Activated CD8-positive, alpha-beta T cell treated with anti-CD3 and anti-CD28 coated beads for 36 hours (primary cell): ENCODE measurements around the gene SELENOV. TPM values are rescaled to one million over a fixed set of nuclear protein-coding genes. Genes with fewer than 3 reads are reported as not detected.

Experiments
- ATAC-seq: fragments of 200-7000 bp; cut with Tn5 transposase; one replicate; pipeline ENCODE4 v1.10.0; 2021; ENCODE audit warnings: mild to moderate bottlenecking, moderate library complexity
- CTCF ChIA-PET: fragments of 350-600 bp; sonication (Branson Sonifier 250); formaldehyde crosslinking; loops from one replicate; lab custom pipeline; 2021; ENCODE audit warnings: antibody characterized with exemption; lab: Charles Lee
- POLR2A ChIA-PET: fragments of 350-600 bp; sonication (Branson Sonifier 250); formaldehyde crosslinking; loops from one replicate; lab custom pipeline; 2021; ENCODE audit warnings: antibody characterized with exemption; lab: Charles Lee
- DNase-seq: peaks from one replicate; pipeline ENCODE4 v3.0.0-alpha.2; 2020
- H3K27ac Mint-ChIP-seq: one replicate; pipeline ENCODE4 v1.8.0; 2021; ENCODE audit warnings: mild to moderate bottlenecking, mixed read lengths
- H3K27me3 Mint-ChIP-seq: one replicate; pipeline ENCODE4 v1.8.0; 2021; ENCODE audit warnings: mixed read lengths
- H3K36me3 Mint-ChIP-seq: one replicate; pipeline ENCODE4 v1.8.0; 2021; ENCODE audit warnings: low read depth, mixed read lengths
- H3K4me1 Mint-ChIP-seq: one replicate; pipeline ENCODE4 v1.8.0; 2021; ENCODE audit warnings: low read depth, mixed read lengths
- H3K4me3 Mint-ChIP-seq: one replicate; pipeline ENCODE4 v1.8.0; 2021; ENCODE audit warnings: mild to moderate bottlenecking, moderate library complexity, mixed read lengths
- H3K9me3 Mint-ChIP-seq: one replicate; pipeline ENCODE4 v1.8.0; 2021; ENCODE audit warnings: mixed read lengths
- intact Hi-C: fragments of 100-400 bp; cut with micrococcal nuclease; formaldehyde crosslinking; loops from one replicate; pipeline ENCODE4 v1.10.0; 2022
- total RNA-seq, 2 experiments: library from RNA; stranded (reverse); gene quantifications; one replicate each; pipeline ENCODE4 v1.2.3, GENCODE V29; 2021
- TF ChIP-seq, protein P1 (sequence below): fragments of 200-600 bp; IDR thresholded peaks from one replicate; pipeline ENCODE4 v1.8.0; 2022; ENCODE audit warnings: antibody characterized with exemption, mild to moderate bottlenecking

Gene SELENOV
- total RNA-seq, 2 experiments from 2014 or later: not detected

DNA sequence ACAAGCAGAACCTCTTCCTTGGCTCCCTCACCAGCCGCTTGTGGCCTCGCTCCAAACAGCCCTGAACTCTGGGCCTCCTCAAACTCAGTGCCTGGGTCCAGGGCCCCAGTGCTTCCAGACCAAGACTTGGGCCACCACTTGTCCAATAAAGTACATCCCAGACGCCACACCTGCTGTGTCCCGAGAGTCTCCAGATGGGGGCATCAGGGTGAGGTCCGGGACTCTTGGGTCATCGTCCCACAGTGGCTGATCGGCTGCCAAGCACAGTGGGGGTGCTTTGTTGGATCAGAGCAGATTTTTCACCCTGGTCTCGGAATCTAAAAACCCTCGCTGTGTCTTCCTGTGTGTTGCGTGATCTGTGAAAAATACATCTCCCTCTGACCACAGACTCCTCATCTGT is 25.2 kb upstream of the SELENOV start:
- CTCF ChIA-PET: interaction anchor here (0.7 to 1.2 kb wide), 2 partner anchors 50 to 71 kb away, joined by 3 read pairs; no protein-coding TSS in a partner anchor
- peaks cover 27% of the 10 kb centered on the region for H3K36me3 Mint-ChIP-seq
- no peaks in the 10 kb centered on the region for H3K4me1 Mint-ChIP-seq
- DNase-seq (no peak), ATAC-seq (no peak)
- H3K4me3 Mint-ChIP-seq: no peak overlapping the region
- TF ChIP-seq, protein P1, sequence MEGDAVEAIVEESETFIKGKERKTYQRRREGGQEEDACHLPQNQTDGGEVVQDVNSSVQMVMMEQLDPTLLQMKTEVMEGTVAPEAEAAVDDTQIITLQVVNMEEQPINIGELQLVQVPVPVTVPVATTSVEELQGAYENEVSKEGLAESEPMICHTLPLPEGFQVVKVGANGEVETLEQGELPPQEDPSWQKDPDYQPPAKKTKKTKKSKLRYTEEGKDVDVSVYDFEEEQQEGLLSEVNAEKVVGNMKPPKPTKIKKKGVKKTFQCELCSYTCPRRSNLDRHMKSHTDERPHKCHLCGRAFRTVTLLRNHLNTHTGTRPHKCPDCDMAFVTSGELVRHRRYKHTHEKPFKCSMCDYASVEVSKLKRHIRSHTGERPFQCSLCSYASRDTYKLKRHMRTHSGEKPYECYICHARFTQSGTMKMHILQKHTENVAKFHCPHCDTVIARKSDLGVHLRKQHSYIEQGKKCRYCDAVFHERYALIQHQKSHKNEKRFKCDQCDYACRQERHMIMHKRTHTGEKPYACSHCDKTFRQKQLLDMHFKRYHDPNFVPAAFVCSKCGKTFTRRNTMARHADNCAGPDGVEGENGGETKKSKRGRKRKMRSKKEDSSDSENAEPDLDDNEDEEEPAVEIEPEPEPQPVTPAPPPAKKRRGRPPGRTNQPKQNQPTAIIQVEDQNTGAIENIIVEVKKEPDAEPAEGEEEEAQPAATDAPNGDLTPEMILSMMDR: no peak
- H3K27ac Mint-ChIP-seq: no peak overlapping the region
- H3K9me3 Mint-ChIP-seq: no peaks in the 10 kb centered on the region
- intact Hi-C loops: no loop called here
- POLR2A ChIA-PET: interaction anchor here (0.6 to 1.7 kb wide), 4 partner anchors 8 to 43 kb away, joined by 3 to 6 read pairs (median 4); no protein-coding TSS in a partner anchor
- no peaks in the 10 kb centered on the region for H3K27me3 Mint-ChIP-seq

DNA sequence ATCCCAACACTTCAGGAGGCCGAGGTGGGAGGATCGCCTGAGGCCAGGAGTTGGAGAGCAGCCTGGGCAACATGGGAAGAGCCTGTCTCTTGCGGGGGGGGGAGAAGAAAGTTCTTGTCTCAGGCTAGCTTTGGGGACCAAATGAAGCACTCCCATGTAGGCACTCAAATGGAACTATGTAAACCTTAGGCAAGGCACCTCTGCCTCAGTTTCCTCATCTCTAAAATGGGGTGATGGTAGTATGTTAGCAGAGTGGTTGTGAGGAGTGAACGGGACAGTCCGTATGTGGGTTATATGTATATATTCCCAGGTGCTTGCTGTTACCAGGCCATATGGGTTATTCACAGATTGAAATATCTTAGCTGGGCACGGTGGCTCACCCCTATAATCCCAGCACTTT is 22.7 kb upstream of the SELENOV start:
- no peaks in the 10 kb centered on the region for H3K4me1 Mint-ChIP-seq
- H3K27me3 Mint-ChIP-seq: peaks cover 5% of the 10 kb centered on the region
- no peak overlapping the region for H3K27ac Mint-ChIP-seq
- H3K9me3 Mint-ChIP-seq: no peaks in the 10 kb centered on the region
- intact Hi-C loops: no loop called here
- H3K36me3 Mint-ChIP-seq: peaks cover 18% of the 10 kb centered on the region
- ATAC-seq: no peak
- no peak for DNase-seq
- TF ChIP-seq, protein P1: no peak
- ChIA-PET CTCF (interaction anchor here (0.7 to 1.6 kb wide), 2 partner anchors 18 to 47 kb away, joined by 3 to 6 read pairs; partner anchors contain the start of gene EID2), POLR2A (interaction anchor here (1.0 to 1.4 kb wide), 4 partner anchors 10 to 56 kb away, joined by 3 to 4 read pairs (median 3); partner anchors contain the start of gene RPS16)
- H3K4me3 Mint-ChIP-seq: no peak overlapping the region

DNA sequence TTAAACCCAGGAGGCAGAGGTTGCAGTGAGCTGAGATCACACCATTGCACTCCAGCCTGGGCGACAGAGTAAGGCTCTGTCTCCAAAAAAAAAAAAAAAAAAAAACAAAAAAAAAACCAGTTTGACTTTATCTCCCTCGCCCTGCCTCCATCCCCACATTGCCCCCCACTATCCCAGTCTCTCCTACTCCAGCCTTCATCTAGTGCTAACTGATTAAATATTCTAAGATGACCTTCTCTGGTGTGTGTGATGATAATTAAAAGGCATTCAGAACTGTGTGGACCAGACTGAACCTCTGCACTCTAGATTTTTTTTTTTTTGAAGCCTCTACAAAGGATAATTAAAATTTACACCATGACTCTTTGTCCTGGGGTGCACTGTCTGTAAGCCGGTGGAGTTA is 22.2 kb upstream of the SELENOV start:
- no peak overlapping the region for H3K27ac Mint-ChIP-seq
- intact Hi-C loops: no loop called here
- ChIA-PET CTCF (interaction anchor here (0.7 to 1.6 kb wide), 2 partner anchors 19 to 47 kb away, joined by 3 to 6 read pairs; partner anchors contain the start of gene EID2), POLR2A (interaction anchor here (1.0 to 1.4 kb wide), 4 partner anchors 11 to 57 kb away, joined by 3 to 4 read pairs (median 3); partner anchors contain the start of gene RPS16)
- no peak overlapping the region for H3K4me3 Mint-ChIP-seq
- DNase-seq (no peak), ATAC-seq (no peak)
- H3K36me3 Mint-ChIP-seq: peaks cover 17% of the 10 kb centered on the region
- H3K27me3 Mint-ChIP-seq: peaks cover 6% of the 10 kb centered on the region
- no peaks in the 10 kb centered on the region for H3K4me1 Mint-ChIP-seq
- TF ChIP-seq, protein P1: no peak
- no peaks in the 10 kb centered on the region for H3K9me3 Mint-ChIP-seq

DNA sequence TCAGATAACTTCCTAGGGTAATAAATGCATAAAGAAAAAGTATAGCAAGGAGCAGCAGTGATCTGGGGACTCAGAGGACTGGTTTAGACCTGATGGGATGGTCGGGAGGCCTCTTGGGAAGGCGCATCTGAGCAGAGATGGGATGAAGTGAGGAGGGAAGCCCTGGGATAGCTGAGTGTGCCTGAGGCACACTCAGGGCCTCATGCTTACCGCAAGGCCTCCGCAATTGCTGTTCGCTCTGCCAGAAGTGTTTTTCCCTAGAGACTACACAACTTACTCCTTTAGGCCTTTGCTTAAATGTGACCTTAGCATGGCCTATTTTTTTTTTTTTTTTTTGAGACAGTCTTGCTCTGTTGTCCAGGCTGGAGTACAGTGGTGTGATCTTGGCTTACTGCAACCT is 20.3 kb upstream of the SELENOV start:
- Mint-ChIP-seq H3K4me3 (no peak overlapping the region), H3K9me3 (no peaks in the 10 kb centered on the region), H3K36me3 (peaks cover 6% of the 10 kb centered on the region), H3K4me1 (peaks cover 12% of the 10 kb centered on the region), H3K27ac (no peak overlapping the region), H3K27me3 (peaks cover 20% of the 10 kb centered on the region)
- ATAC-seq: no peak
- CTCF ChIA-PET: no interaction called here
- no peak for DNase-seq
- intact Hi-C loops: no loop called here
- POLR2A ChIA-PET: interaction anchor here (0.9 kb wide), 1 partner anchor 60 kb away, joined by 3 read pairs; no protein-coding TSS in a partner anchor
- TF ChIP-seq, protein P1: no peak

DNA sequence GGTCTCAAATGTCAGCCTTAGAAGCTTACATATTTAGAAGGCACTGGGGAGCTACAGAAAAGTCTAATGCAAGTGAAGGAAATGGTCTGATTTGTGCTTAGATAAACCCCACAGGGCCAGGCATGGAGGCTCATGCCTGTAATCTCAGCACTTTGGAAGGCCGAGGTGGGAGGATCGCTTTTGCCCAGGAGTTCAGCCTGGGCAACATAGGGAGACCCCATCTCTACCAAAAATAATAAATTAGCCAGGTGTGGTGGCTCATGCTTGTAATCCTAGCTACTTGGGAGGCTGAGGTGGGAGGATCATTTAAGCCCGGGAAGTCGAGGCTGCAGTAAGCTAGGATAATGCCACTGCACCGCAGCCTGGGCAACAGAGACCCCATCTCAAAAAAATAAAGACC is 18.9 kb upstream of the SELENOV start:
- ChIA-PET CTCF (interaction anchor here (0.9 to 5.9 kb wide), 3 partner anchors 22 to 43 kb away, joined by 4 to 29 read pairs (median 6); partner anchors contain the start of genes EID2 and EID2B), POLR2A (interaction anchor here (1.4 kb wide), 1 partner anchor 60 kb away, joined by 4 read pairs; the partner anchor contains the start of gene RPS16)
- intact Hi-C loops: no loop called here
- Mint-ChIP-seq H3K36me3 (no peaks in the 10 kb centered on the region), H3K4me1 (peaks cover 14% of the 10 kb centered on the region), H3K4me3 (no peak overlapping the region), H3K27me3 (peaks cover 31% of the 10 kb centered on the region), H3K27ac (no peak overlapping the region), H3K9me3 (no peaks in the 10 kb centered on the region)
- ATAC-seq (no peak), DNase-seq (no peak)
- TF ChIP-seq, protein P1: no peak
